Measurements from ENCODE around the gene RAB3GAP2.

- TF ChIP-seq MXD4 (CRISPR knock-in tag; IDR thresholded peaks at IDR 0.05; ENCODE audit: borderline replicate concordance) (no peak), IRF1 (CRISPR knock-in tag; IDR thresholded peaks at IDR 0.05) (no peak), CTCF (IDR thresholded peaks at IDR 0.05) (no peak), CREB1 (CRISPR knock-in tag; IDR thresholded peaks at IDR 0.05) (no peak), RELA (CRISPR knock-in tag; IDR thresholded peaks at IDR 0.05; ENCODE audit: borderline replicate concordance) (no peak), USF1 (CRISPR knock-in tag; IDR thresholded peaks at IDR 0.05) (no peak), ZNF396 (CRISPR knock-in tag; IDR thresholded peaks at IDR 0.05; ENCODE audit: borderline replicate concordance) (no peak), ETV6 (CRISPR knock-in tag; IDR thresholded peaks at IDR 0.05) (no peak)
- TF ChIP-seq, protein P1, sequence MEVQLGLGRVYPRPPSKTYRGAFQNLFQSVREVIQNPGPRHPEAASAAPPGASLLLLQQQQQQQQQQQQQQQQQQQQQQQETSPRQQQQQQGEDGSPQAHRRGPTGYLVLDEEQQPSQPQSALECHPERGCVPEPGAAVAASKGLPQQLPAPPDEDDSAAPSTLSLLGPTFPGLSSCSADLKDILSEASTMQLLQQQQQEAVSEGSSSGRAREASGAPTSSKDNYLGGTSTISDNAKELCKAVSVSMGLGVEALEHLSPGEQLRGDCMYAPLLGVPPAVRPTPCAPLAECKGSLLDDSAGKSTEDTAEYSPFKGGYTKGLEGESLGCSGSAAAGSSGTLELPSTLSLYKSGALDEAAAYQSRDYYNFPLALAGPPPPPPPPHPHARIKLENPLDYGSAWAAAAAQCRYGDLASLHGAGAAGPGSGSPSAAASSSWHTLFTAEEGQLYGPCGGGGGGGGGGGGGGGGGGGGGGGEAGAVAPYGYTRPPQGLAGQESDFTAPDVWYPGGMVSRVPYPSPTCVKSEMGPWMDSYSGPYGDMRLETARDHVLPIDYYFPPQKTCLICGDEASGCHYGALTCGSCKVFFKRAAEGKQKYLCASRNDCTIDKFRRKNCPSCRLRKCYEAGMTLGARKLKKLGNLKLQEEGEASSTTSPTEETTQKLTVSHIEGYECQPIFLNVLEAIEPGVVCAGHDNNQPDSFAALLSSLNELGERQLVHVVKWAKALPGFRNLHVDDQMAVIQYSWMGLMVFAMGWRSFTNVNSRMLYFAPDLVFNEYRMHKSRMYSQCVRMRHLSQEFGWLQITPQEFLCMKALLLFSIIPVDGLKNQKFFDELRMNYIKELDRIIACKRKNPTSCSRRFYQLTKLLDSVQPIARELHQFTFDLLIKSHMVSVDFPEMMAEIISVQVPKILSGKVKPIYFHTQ (CRISPR knock-in tag; IDR thresholded peaks at IDR 0.05), result no peak
Measured at GRCh38 chr1:220320709-220321108, 48.5 kb upstream of the RAB3GAP2 start.
